GM21717 (cell line): Measurements from ENCODE around the gene TMEM184A.

Source experiments
- ATAC-seq: cut with Tn5 transposase; IDR thresholded peaks from one replicate; pipeline ENCODE4 v1.9.1; 2021; ENCODE audit warnings: mild to moderate bottlenecking, moderate library complexity; ENCODE audit not compliant: unreplicated experiment

Gene TMEM184A

GRCh38 chr7:1569016-1569415 lies 13.0 kb upstream of the TMEM184A start:
- ATAC-seq: no peak

GRCh38 chr7:1567896-1568510 lies 12.0 kb upstream of the TMEM184A start:
- ATAC-seq: no peak

GRCh38 chr7:1567049-1567771 lies 11.2 kb upstream of the TMEM184A start:
- no peak for ATAC-seq

GRCh38 chr7:1566687-1567048 lies 10.7 kb upstream of the TMEM184A start:
- no peak for ATAC-seq

GRCh38 chr7:1564603-1565022 lies 8.6 kb upstream of the TMEM184A start:
- ATAC-seq: no peak

GRCh38 chr7:1563981-1564602 lies 8.1 kb upstream of the TMEM184A start:
- ATAC-seq: no peak

GRCh38 chr7:1562597-1563051 lies 6.6 kb upstream of the TMEM184A start:
- no peak for ATAC-seq

- no peak for ATAC-seq
Observed at GRCh38 chr7:1562116-1562515, 6.1 kb upstream of the TMEM184A start.

- no peak for ATAC-seq
Observed at GRCh38 chr7:1561036-1561940, 5.3 kb upstream of the TMEM184A start.

GRCh38 chr7:1560620-1561031 lies 4.6 kb upstream of the TMEM184A start:
- ATAC-seq: no peak

GRCh38 chr7:1559626-1560590 lies 3.9 kb upstream of the TMEM184A start:
- no peak for ATAC-seq

GRCh38 chr7:1558841-1559625 lies 3.0 kb upstream of the TMEM184A start:
- no peak for ATAC-seq

GRCh38 chr7:1558181-1558811 lies 2.3 kb upstream of the TMEM184A start:
- no peak for ATAC-seq

GRCh38 chr7:1557771-1558170 lies 1.8 kb upstream of the TMEM184A start:
- ATAC-seq: no peak

- ATAC-seq: no peak
Observed at GRCh38 chr7:1557006-1557405, 1.0 kb upstream of the TMEM184A start.

GRCh38 chr7:1555046-1555812 lies 776 bp downstream of the TMEM184A start:
- no peak for ATAC-seq

GRCh38 chr7:1554333-1555045 lies 1.5 kb downstream of the TMEM184A start:
- no peak for ATAC-seq
